Endothelial cell of umbilical vein (primary cell): ENCODE measurements around the gene CHST11. TPM values are rescaled to one million over a fixed set of nuclear protein-coding genes. Genes with fewer than 3 reads are reported as not detected.

Source experiments
- BruUV-seq: library from RNA; stranded (reverse); fragments of 400-500 nt; replicated peaks from 2 replicates; lab custom pipeline; 2021; lab: Mats Ljungman, UMichigan
- CTCF ChIA-PET: fragments of 300-600, 350-600 bp; sonication (Branson Sonifier 250); formaldehyde crosslinking; loops from one replicate; lab custom pipeline; 2021; ENCODE audit warnings: antibody characterized with exemption, inconsistent platforms; lab: Charles Lee
- POLR2A ChIA-PET: fragments of 300-600, 350-600 bp; sonication (Branson Sonifier 250); formaldehyde crosslinking; loops from one replicate; lab custom pipeline; 2021; ENCODE audit warnings: antibody characterized with exemption, inconsistent platforms; lab: Charles Lee
- DNase-seq: peaks from one replicate; pipeline ENCODE4 v3.0.0-alpha.2; 2011; ENCODE audit warnings: low read depth, low spot score
- FAIRE-seq: peaks from 2 replicates; lab custom pipeline; 2011; peaks lifted over from hg19 to GRCh38; lab: Jason Lieb, UNC
- H2AFZ ChIP-seq: 2 replicates; pipeline ENCODE4 v1.6.0; 2012; ENCODE audit warnings: low read depth, low read length, control low read depth, inconsistent platforms
- H3K27ac ChIP-seq: 2 replicates; pipeline ENCODE4 v1.5.1; 2011; ENCODE audit warnings: low read depth, mild to moderate bottlenecking, control low read depth, low read length, moderate library complexity; ENCODE audit not compliant: insufficient read depth
- H3K27me3 ChIP-seq, 2 experiments: 2 replicates each; pipeline versions ENCODE4 v1.6.0 to v1.6.1; 2011; ENCODE audit warnings: low read length in 2 of 2, mixed read lengths in 1 of 2; ENCODE audit not compliant: control insufficient read depth in 2 of 2, insufficient read depth in 2 of 2
- H3K36me3 ChIP-seq, 2 experiments: 2 replicates in 1 of 2; 3 replicates in 1 of 2; pipeline ENCODE4 v1.5.1; 2011; ENCODE audit warnings: low read length in 2 of 2, mild to moderate bottlenecking in 1 of 2, moderate library complexity in 1 of 2; ENCODE audit not compliant: control insufficient read depth in 2 of 2, insufficient read depth in 2 of 2; ENCODE audit errors: extremely low read depth in 1 of 2
- H3K4me1 ChIP-seq: 3 replicates; pipeline ENCODE4 v1.5.1; 2011; ENCODE audit warnings: mild to moderate bottlenecking, low read length; ENCODE audit not compliant: control insufficient read depth, insufficient read depth; ENCODE audit errors: extremely low read depth
- H3K4me2 ChIP-seq: 2 replicates; pipeline ENCODE4 v1.6.1; 2011; ENCODE audit warnings: low read length, control low read depth, mixed read lengths; ENCODE audit not compliant: insufficient read depth
- H3K4me3 ChIP-seq, 3 experiments: fragments of 200-600 bp in 1 of 3; sonication (generic), shearing (Covaris generic) in 1 of 3; replicated peaks in 1 of 3; 2 replicates each; pipeline ENCODE4 v1.5.1; 2011 to 2016; ENCODE audit warnings: control low read depth in 3 of 3, low read length in 3 of 3, mild to moderate bottlenecking in 2 of 3, inconsistent platforms in 1 of 3, low read depth in 1 of 3, moderate library complexity in 1 of 3; ENCODE audit not compliant: insufficient read depth in 1 of 3
- H3K79me2 ChIP-seq: 2 replicates; pipeline ENCODE4 v1.6.0; 2012; ENCODE audit warnings: low read length, inconsistent platforms; ENCODE audit not compliant: control insufficient read depth, insufficient read depth
- H3K9ac ChIP-seq: replicated peaks from 2 replicates; pipeline ENCODE3; 2011; ENCODE audit warnings: low read length, control low read depth; ENCODE audit not compliant: insufficient read depth; ENCODE audit errors: extremely low read depth
- H3K9me1 ChIP-seq: replicated peaks from 3 replicates; pipeline ENCODE4 v1.6.0; 2011; ENCODE audit warnings: mild to moderate bottlenecking, low read length; ENCODE audit not compliant: control insufficient read depth, insufficient read depth; ENCODE audit errors: extremely low read depth
- H3K9me3 ChIP-seq: replicated peaks from 2 replicates; pipeline ENCODE4 v1.5.1; 2012; ENCODE audit warnings: low read length, inconsistent platforms; ENCODE audit not compliant: control insufficient read depth, insufficient read depth
- H4K20me1 ChIP-seq: replicated peaks from 2 replicates; pipeline ENCODE3; 2011; ENCODE audit warnings: mild to moderate bottlenecking, low read length; ENCODE audit not compliant: control insufficient read depth, insufficient read depth; ENCODE audit errors: extremely low read depth
- CTCF ChIP-seq, 2 donors: IDR thresholded peaks; 1 replicate in 1 of 2; 2 replicates in 1 of 2; pipeline ENCODE4 v1.5.1; 2011; ENCODE audit warnings: low read length in 2 of 2, mild to moderate bottlenecking in 2 of 2, moderate library complexity in 2 of 2, control low read depth in 1 of 2, inconsistent platforms in 1 of 2, low read depth in 1 of 2; ENCODE audit not compliant: insufficient read depth in 1 of 2; ENCODE audit errors: extremely low read depth in 1 of 2
- EZH2 ChIP-seq: IDR thresholded peaks from 2 replicates; pipeline ENCODE4 v1.6.1; 2012; ENCODE audit warnings: borderline replicate concordance, low read depth, mild to moderate bottlenecking, moderate library complexity, low read length, inconsistent platforms; ENCODE audit not compliant: severe bottlenecking
- FOS ChIP-seq: IDR thresholded peaks from 2 replicates; pipeline ENCODE4 v1.6.1; 2011; ENCODE audit warnings: mild to moderate bottlenecking, low read length, moderate library complexity, borderline replicate concordance; ENCODE audit not compliant: insufficient read depth
- GATA2 ChIP-seq: IDR thresholded peaks from 2 replicates; pipeline ENCODE4 v1.7.0; 2011; ENCODE audit warnings: low read depth, mild to moderate bottlenecking, moderate library complexity, mixed read lengths, low read length; ENCODE audit not compliant: insufficient read length, insufficient read depth
- JUN ChIP-seq: IDR thresholded peaks from 2 replicates; pipeline ENCODE4 v1.6.1; 2011; ENCODE audit warnings: borderline replicate concordance, low read depth; ENCODE audit not compliant: insufficient read length, insufficient read depth
- MAX ChIP-seq: IDR thresholded peaks from 2 replicates; pipeline ENCODE4 v1.6.1; 2011; ENCODE audit not compliant: insufficient read depth, insufficient read length
- MYC ChIP-seq: IDR thresholded peaks from one replicate; pipeline ENCODE4 v1.6.1; 2011; ENCODE audit warnings: mild to moderate bottlenecking, low read depth, low read length
- POLR2AphosphoS5 ChIP-seq: IDR thresholded peaks from 2 replicates; pipeline ENCODE4 v1.6.1; 2012; ENCODE audit warnings: low read depth, mild to moderate bottlenecking, control low read depth, low read length, moderate library complexity; ENCODE audit not compliant: insufficient read depth
- dilution Hi-C: fragments of 300-500 bp; cut with MboI; formaldehyde crosslinking; loops from one replicate; pipeline ENCODE4 v1.15.0; 2019; ENCODE audit warnings: low sequenced_read_pairs; ENCODE audit not compliant: extremely low pct_ligation_motif_present
- intact Hi-C: fragments of 100-400 bp; cut with micrococcal nuclease; formaldehyde crosslinking; loops from one replicate; pipeline ENCODE4 v1.10.0; 2022
- polyA plus RNA-seq, 4 experiments: library from polyadenylated mRNA; depleted of rRNA in 3 of 4; stranded (reverse) in 3 of 4; unstranded in 1 of 4; fragments of >200 nt; gene quantifications; 2 replicates each; pipeline versions ENCODE4 v1.2.1 to v1.2.3, GENCODE V29; 2011 to 2012; ENCODE audit warnings: missing spikeins in 1 of 4
- total RNA-seq: library from RNA; stranded (reverse); gene quantifications from 2 replicates; pipeline ENCODE4 v1.2.3, GENCODE V29; 2021

The CHST11 gene
- total and polyA plus RNA-seq, 2 donors (not counting 3 experiments of a cell fraction or from before 2014, with no cell fraction given) = 19.7 to 20.9 TPM

GRCh38 chr12:104488374-104488773 is 31.6 kb downstream of the CHST11 start:
- POLR2A ChIA-PET = no interaction called here
- Histone ChIP-seq H3K9me3 (no peaks in the 10 kb centered on the region), H2AFZ (no peak overlapping the region), H4K20me1 (no peaks in the 10 kb centered on the region), H3K9me1 (no peaks in the 10 kb centered on the region), H3K4me1 (peaks cover 3% of the 10 kb centered on the region), H3K9ac (no peak overlapping the region), H3K4me2 (no peak overlapping the region), H3K27me3 (no peaks in the 10 kb centered on the region), H3K27ac (no peak overlapping the region), H3K4me3 (no peak overlapping the region), H3K36me3 (no peaks in the 10 kb centered on the region), H3K79me2 (peaks cover 27% of the 10 kb centered on the region)
- TF ChIP-seq FOS = no peak
- no peak for TF ChIP-seq GATA2
- no peak for TF ChIP-seq JUN
- FAIRE-seq = no peak
- no TSS peak for BruUV-seq
- no peak for DNase-seq
- intact Hi-C loops (no loop called here), dilution Hi-C loops (no loop called here)
- CTCF ChIA-PET = interaction anchor here (1.7 kb wide), 1 partner anchor 10 kb away, joined by 9 read pairs; no protein-coding TSS in a partner anchor

- intact Hi-C loops = no loop called here
- ChIA-PET CTCF (no interaction called here), POLR2A (no interaction called here)
- Histone ChIP-seq H3K4me2 (no peak overlapping the region), H3K4me3 (no peak overlapping the region), H4K20me1 (no peaks in the 10 kb centered on the region), H3K36me3 (no peaks in the 10 kb centered on the region), H3K27me3 (no peaks in the 10 kb centered on the region), H3K9me3 (no peaks in the 10 kb centered on the region), H3K79me2 (peaks cover 22% of the 10 kb centered on the region), H3K27ac (no peak overlapping the region), H2AFZ (no peak overlapping the region), H3K9ac (no peak overlapping the region), H3K4me1 (no peaks in the 10 kb centered on the region), H3K9me1 (no peaks in the 10 kb centered on the region)
- FAIRE-seq = no peak
- BruUV-seq = no TSS peak
- dilution Hi-C loops = no loop called here
- TF ChIP-seq MYC = no peak
- no peak for TF ChIP-seq POLR2AphosphoS5
- no peak for TF ChIP-seq MAX
- no peak for TF ChIP-seq GATA2
- TF ChIP-seq JUN = no peak
- TF ChIP-seq CTCF (IDR thresholded peaks at IDR 0.05; ENCODE audit: extremely low read depth in 1 of 2, insufficient read depth in 1 of 2, low read depth in 1 of 2, low read length in 2 of 2) = no peak
- TF ChIP-seq EZH2 = no peak
- TF ChIP-seq FOS = no peak
- DNase-seq = no peak
These were observed 33.4 kb downstream of the CHST11 start for GRCh38 chr12:104490186-104490585.
